Cerebellar cortex (tissue), 1 donor: ENCODE data around the gene RNU1-1.
"Not testable (repeated sequence)": the region's sequence is repeated elsewhere in the genome, so short reads cannot be mapped to it uniquely, and the experiment has no call there.

ENCODE experiments used
- DNase-seq: peaks from one replicate; pipeline ENCODE4 v3.0.0-alpha.2; 2015; ENCODE audit warnings: low spot score

The RNU1-1 gene

GRCh38 chr1:16521679-16522078 lies 7.6 kb upstream of the RNU1-1 start:
- DNase-seq: not testable (repeated sequence)

GRCh38 chr1:16521288-16521583 lies 7.2 kb upstream of the RNU1-1 start:
- no peak for DNase-seq

GRCh38 chr1:16520435-16521287 lies 6.6 kb upstream of the RNU1-1 start:
- DNase-seq: not testable (repeated sequence)

- DNase-seq: not testable (repeated sequence)
Observed at GRCh38 chr1:16519255-16519951, 5.3 kb upstream of the RNU1-1 start.

GRCh38 chr1:16518913-16519254 lies 4.8 kb upstream of the RNU1-1 start:
- not testable (repeated sequence) for DNase-seq

GRCh38 chr1:16516694-16517410 lies 2.8 kb upstream of the RNU1-1 start:
- DNase-seq: not testable (repeated sequence)

GRCh38 chr1:16513412-16514106 lies 526 bp downstream of the RNU1-1 start:
- peak; percentile 94 for DNase-seq

- not testable (repeated sequence) for DNase-seq
Observed at GRCh38 chr1:16512624-16513411, 1.3 kb downstream of the RNU1-1 start.

GRCh38 chr1:16511926-16512325 lies 2.2 kb downstream of the RNU1-1 start:
- not testable (repeated sequence) for DNase-seq

GRCh38 chr1:16508861-16509445 lies 5.1 kb downstream of the RNU1-1 start:
- DNase-seq: not testable (repeated sequence)

- peak; percentile 16 for DNase-seq
Observed at GRCh38 chr1:16506364-16507136, 7.5 kb downstream of the RNU1-1 start.

- DNase-seq: not testable (repeated sequence)
Observed at GRCh38 chr1:16505870-16506269, 8.2 kb downstream of the RNU1-1 start.

GRCh38 chr1:16503494-16503893 lies 10.6 kb downstream of the RNU1-1 start:
- DNase-seq: no peak

- DNase-seq: not testable (repeated sequence)
Observed at GRCh38 chr1:16501446-16501845, 12.6 kb downstream of the RNU1-1 start.

- not testable (repeated sequence) for DNase-seq
Observed at GRCh38 chr1:16500975-16501374, 13.1 kb downstream of the RNU1-1 start.

- DNase-seq: not testable (repeated sequence)
Observed at GRCh38 chr1:16500466-16500865, 13.6 kb downstream of the RNU1-1 start.

GRCh38 chr1:16498573-16499413 lies 15.3 kb downstream of the RNU1-1 start:
- peak; percentile 82 for DNase-seq

GRCh38 chr1:16498047-16498446 lies 16.0 kb downstream of the RNU1-1 start:
- not testable (repeated sequence) for DNase-seq

- peak; percentile 70 for DNase-seq
Observed at GRCh38 chr1:16497474-16497904, 16.6 kb downstream of the RNU1-1 start.
